Measurements from ENCODE around the gene MORN5.

GRCh38 chr9:122116040-122116439 is 43.7 kb upstream of the MORN5 start:
- no peak for TF ChIP-seq POLR2A (IDR thresholded peaks at IDR 0.05)
- no peak for TF ChIP-seq POLR2AphosphoS5 (IDR thresholded peaks at IDR 0.05)
- TF ChIP-seq CTCF (IDR thresholded peaks at IDR 0.05) = no peak

Data from transverse colon (tissue), 4 donors.